LNCaP clone FGC (cell line): ENCODE data around the gene PYHIN1.
"Not testable (repeated sequence)": the region's sequence is repeated elsewhere in the genome, so short reads cannot be mapped to it uniquely, and the experiment has no call there.

Experiments
- DNase-seq: peaks from one replicate; pipeline ENCODE4 v3.0.0-alpha.2; 2011; ENCODE audit warnings: low read depth
- H3K4me3 ChIP-seq: 2 replicates; pipeline ENCODE4 v1.5.1; 2011; ENCODE audit warnings: mild to moderate bottlenecking, low read depth, low read length, control low read depth
- CTCF ChIP-seq: IDR thresholded peaks from 2 replicates; pipeline ENCODE4 v1.5.1; 2012; ENCODE audit warnings: mild to moderate bottlenecking; ENCODE audit not compliant: control insufficient read depth, insufficient read depth; ENCODE audit errors: extremely low read depth

Gene PYHIN1

GRCh38 chr1:159000625-159001024 lies 69.3 kb downstream of the PYHIN1 start:
- H3K4me3 ChIP-seq = no peak overlapping the region
- TF ChIP-seq CTCF = no peak
- DNase-seq = no peak

- no peak overlapping the region for H3K4me3 ChIP-seq
- DNase-seq = no peak
- TF ChIP-seq CTCF = no peak
Observed at GRCh38 chr1:159005161-159005560, 73.8 kb downstream of the PYHIN1 start.

GRCh38 chr1:159005676-159006075 lies 74.3 kb downstream of the PYHIN1 start:
- TF ChIP-seq CTCF = no peak
- no peak for DNase-seq
- no peak overlapping the region for H3K4me3 ChIP-seq

- not testable (repeated sequence) for DNase-seq, H3K4me3 ChIP-seq
Observed at GRCh38 chr1:159006210-159006807, 75.0 kb downstream of the PYHIN1 start.

- DNase-seq = no peak
- no peak for TF ChIP-seq CTCF
- no peak overlapping the region for H3K4me3 ChIP-seq
Observed at GRCh38 chr1:159007726-159008125, 76.4 kb downstream of the PYHIN1 start.

- no peak overlapping the region for H3K4me3 ChIP-seq
- no peak for TF ChIP-seq CTCF
- no peak for DNase-seq
Observed at GRCh38 chr1:159008744-159009188, 77.4 kb downstream of the PYHIN1 start.

- no peak for TF ChIP-seq CTCF
- no peak for DNase-seq
- H3K4me3 ChIP-seq = no peak overlapping the region
Observed at GRCh38 chr1:159009287-159009686, 77.9 kb downstream of the PYHIN1 start.
